Esophagus (tissue), 2 donors: ENCODE measurements around the gene PDE8A. TPM values are rescaled to one million over a fixed set of nuclear protein-coding genes. Genes with fewer than 3 reads are reported as not detected.

Experiments used
- H3K27ac ChIP-seq, 2 donors: one replicate each; pipeline ENCODE4 v1.5.1; 2013; ENCODE audit warnings: low read depth in 2 of 2, mild to moderate bottlenecking in 2 of 2, inconsistent platforms in 1 of 2, low read length in 1 of 2, moderate library complexity in 1 of 2
- H3K27me3 ChIP-seq, 2 donors: one replicate each; pipeline ENCODE4 v1.6.1; 2013; ENCODE audit warnings: low read length in 2 of 2, control low read depth in 1 of 2, mild to moderate bottlenecking in 1 of 2; ENCODE audit not compliant: insufficient read depth in 2 of 2, control insufficient read depth in 1 of 2
- H3K36me3 ChIP-seq, 2 donors: one replicate each; pipeline ENCODE4 v1.6.1; 2013; ENCODE audit warnings: low read length in 1 of 2; ENCODE audit not compliant: control insufficient read depth in 2 of 2, insufficient read depth in 2 of 2
- H3K4me1 ChIP-seq, 2 donors: one replicate each; pipeline ENCODE4 v1.6.1; 2013; ENCODE audit warnings: low read length in 1 of 2; ENCODE audit not compliant: control insufficient read depth in 2 of 2, insufficient read depth in 2 of 2
- H3K4me3 ChIP-seq, 2 donors: one replicate each; pipeline ENCODE4 v1.5.1; 2013; ENCODE audit warnings: low read length in 2 of 2, mild to moderate bottlenecking in 2 of 2, low read depth in 1 of 2, moderate library complexity in 1 of 2
- H3K9me3 ChIP-seq, 2 donors: one replicate each; pipeline ENCODE4 v1.6.1; 2013; ENCODE audit warnings: mild to moderate bottlenecking in 2 of 2, low read depth in 1 of 2, low read length in 1 of 2, moderate library complexity in 1 of 2; ENCODE audit not compliant: control insufficient read depth in 2 of 2, insufficient read depth in 1 of 2
- WGBS, 2 donors: extraction: QIAGEN DNeasy Blood & Tissue Kit; methylation state at CpG; one replicate each; pipeline ENCODE4 v1.1.7; 2013; 5-methylcytosine and 5-hydroxymethylcytosine counted together
- polyA plus RNA-seq, 2 donors: library from polyadenylated mRNA; stranded (reverse); fragments of 200-250 nt; gene quantifications; one replicate each; pipeline ENCODE4 v1.2.3, GENCODE V29; 2013
- donor health status: healthy with polysubstance abuse.
- donor health status: Bipolar disorder and iron deficiency.

Gene PDE8A
- polyA plus RNA-seq, 2 donors, result 6.6 to 10.1 TPM

GRCh38 chr15:85016275-85016674, 34.6 kb downstream of the PDE8A start:
- Histone ChIP-seq H3K36me3 (no peaks in the 10 kb centered on the region), H3K4me1 (no peaks in the 10 kb centered on the region), H3K9me3 (no peaks in the 10 kb centered on the region), H3K4me3 (no peak overlapping the region), H3K27ac (no peak overlapping the region), H3K27me3 (no peaks in the 10 kb centered on the region)

- Histone ChIP-seq H3K27me3 (no peaks in the 10 kb centered on the region), H3K36me3 (no peaks in the 10 kb centered on the region), H3K4me1 (no peaks in the 10 kb centered on the region), H3K9me3 (no peaks in the 10 kb centered on the region), H3K4me3 (no peak overlapping the region), H3K27ac (no peak overlapping the region)
- whole genome bisulfite sequencing, 2 donors, result 51 to 77% methylated on average over 15 of the region's 15 CpGs
Observed at GRCh38 chr15:85019815-85020590, 38.3 kb downstream of the PDE8A start.

DNA sequence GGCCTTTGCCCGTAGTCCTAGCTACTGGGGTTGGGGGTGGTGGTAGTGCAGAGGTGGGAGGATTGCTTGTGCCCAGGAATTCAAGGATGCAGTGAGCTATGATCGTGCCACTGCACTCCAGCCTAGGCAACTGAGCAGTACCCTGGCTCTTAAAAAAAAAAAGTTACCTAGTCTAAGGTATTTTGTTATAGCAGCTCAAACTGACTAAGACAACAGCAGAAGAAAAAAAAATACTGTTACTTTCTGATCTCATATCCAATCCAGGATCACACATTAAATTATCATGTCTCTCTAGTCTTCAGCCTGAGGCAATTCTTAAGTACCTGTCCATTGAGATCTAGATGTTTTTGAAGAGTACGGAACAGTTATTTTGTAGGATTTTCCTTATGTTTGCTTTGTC, 39.8 kb downstream of the PDE8A start:
- Histone ChIP-seq H3K36me3 (no peaks in the 10 kb centered on the region), H3K27me3 (no peaks in the 10 kb centered on the region), H3K4me3 (no peak overlapping the region), H3K9me3 (no peaks in the 10 kb centered on the region), H3K4me1 (no peaks in the 10 kb centered on the region), H3K27ac (no peak overlapping the region)
- 91 to 94% methylated on average over 3 of the region's 3 CpGs for WGBS, 2 donors

DNA sequence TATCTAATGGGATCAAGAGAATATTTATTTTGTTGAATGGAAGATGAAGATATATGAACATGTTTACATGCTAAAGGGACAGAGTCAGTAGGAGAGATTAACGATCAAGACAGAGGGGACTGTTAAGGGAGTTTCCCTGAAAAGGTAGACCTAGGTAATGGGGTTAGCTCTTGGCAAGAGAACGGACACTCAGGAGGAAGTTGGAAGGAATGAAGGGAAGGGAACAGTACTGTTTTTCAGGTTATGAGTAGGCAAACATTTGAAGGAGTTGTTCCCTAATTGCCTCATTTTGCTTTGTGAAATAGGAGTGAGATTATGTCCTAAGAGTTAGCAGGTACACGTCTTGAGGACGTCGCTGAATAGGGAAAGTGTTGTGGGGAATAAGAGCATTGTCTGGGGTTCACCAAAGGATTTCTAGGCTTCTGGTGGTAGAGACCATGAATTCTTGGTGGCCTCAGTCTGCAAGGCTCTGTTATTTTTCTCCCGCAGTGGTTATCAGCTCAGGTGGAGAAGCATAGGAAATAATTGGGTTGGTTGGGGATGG, 41.3 kb downstream of the PDE8A start:
- no peaks in the 10 kb centered on the region for H3K36me3 ChIP-seq
- H3K4me1 ChIP-seq, result no peaks in the 10 kb centered on the region
- H3K27me3 ChIP-seq, result no peaks in the 10 kb centered on the region
- WGBS, 2 donors, result 70 to 73% methylated on average over 6 of the region's 6 CpGs
- no peak overlapping the region for H3K4me3 ChIP-seq
- H3K9me3 ChIP-seq, result no peaks in the 10 kb centered on the region
- no peak overlapping the region for H3K27ac ChIP-seq

DNA sequence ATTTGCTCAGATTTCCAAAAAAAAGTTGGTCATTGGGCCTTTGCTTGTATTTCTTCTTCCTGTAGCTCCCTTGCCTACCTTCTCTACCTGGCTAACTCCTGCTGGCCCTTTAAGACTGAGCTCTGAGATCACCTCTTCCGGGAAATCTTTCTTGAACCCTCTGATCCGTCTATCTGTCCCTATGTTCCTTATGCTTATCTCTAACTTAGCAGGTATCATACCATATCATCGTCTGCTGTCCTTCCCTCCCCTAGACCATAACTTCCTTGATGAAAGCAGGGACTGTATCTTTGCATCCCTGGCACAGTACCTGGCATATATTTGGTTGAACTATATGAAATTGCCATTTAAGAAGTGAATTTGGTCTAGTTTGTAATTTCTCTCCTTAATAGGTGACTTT, 42.3 kb downstream of the PDE8A start:
- H3K4me1 ChIP-seq, result no peaks in the 10 kb centered on the region
- H3K27me3 ChIP-seq, result no peaks in the 10 kb centered on the region
- H3K4me3 ChIP-seq, result no peak overlapping the region
- H3K9me3 ChIP-seq, result no peaks in the 10 kb centered on the region
- 80 to 88% methylated on average over 3 of the region's 3 CpGs for WGBS, 2 donors
- H3K27ac ChIP-seq, result no peak overlapping the region
- H3K36me3 ChIP-seq, result no peaks in the 10 kb centered on the region

DNA sequence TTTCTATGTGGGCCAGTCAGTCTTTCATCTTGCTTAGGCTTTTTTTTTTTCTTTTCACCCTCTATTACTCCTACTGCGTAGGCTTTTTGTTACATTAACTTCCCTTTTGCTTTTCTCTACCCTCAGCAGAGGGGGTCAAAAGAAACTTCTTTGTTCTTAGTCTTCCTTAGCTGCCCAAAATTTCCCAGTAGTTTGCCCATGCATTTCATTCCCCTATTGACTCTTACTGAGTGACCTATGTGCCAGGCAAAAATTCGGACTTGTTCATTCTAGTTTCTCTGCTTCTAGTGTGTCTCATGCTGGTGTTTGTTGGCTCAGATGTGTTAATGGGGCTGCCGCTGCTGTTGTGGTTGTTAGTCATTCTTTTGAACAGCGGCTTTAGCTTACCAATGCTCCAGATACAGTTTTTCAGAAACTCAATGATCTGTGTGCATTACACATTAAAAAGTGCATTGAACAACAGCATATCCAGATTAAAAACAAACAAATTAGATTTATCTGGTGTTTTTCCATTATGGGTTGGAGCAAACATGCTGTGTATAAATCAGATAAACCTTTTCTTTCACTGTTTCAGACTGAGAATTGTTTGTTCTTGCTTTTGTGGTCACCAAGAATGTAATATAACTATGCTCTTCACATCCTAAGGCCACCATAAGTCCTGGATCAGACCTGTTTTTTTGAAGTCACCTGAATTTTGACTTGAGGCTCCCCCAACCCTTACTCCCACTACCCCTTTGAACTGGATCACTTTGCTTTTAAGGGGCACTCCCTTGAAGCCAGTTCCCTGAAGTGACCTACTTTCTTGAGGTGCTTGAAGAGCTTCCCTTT, 43.1 kb downstream of the PDE8A start:
- Histone ChIP-seq H3K36me3 (no peaks in the 10 kb centered on the region), H3K4me1 (no peaks in the 10 kb centered on the region), H3K4me3 (no peak overlapping the region), H3K27ac (no peak overlapping the region), H3K9me3 (no peaks in the 10 kb centered on the region), H3K27me3 (no peaks in the 10 kb centered on the region)
- WGBS, 2 donors, result 54 to 59% methylated on average over 4 of the region's 4 CpGs

- 69 to 83% methylated on average over 4 of the region's 4 CpGs for WGBS, 2 donors
- H3K4me3 ChIP-seq, result no peak overlapping the region
- no peaks in the 10 kb centered on the region for H3K4me1 ChIP-seq
Observed at GRCh38 chr15:85025516-85026251, 44.0 kb downstream of the PDE8A start.

DNA sequence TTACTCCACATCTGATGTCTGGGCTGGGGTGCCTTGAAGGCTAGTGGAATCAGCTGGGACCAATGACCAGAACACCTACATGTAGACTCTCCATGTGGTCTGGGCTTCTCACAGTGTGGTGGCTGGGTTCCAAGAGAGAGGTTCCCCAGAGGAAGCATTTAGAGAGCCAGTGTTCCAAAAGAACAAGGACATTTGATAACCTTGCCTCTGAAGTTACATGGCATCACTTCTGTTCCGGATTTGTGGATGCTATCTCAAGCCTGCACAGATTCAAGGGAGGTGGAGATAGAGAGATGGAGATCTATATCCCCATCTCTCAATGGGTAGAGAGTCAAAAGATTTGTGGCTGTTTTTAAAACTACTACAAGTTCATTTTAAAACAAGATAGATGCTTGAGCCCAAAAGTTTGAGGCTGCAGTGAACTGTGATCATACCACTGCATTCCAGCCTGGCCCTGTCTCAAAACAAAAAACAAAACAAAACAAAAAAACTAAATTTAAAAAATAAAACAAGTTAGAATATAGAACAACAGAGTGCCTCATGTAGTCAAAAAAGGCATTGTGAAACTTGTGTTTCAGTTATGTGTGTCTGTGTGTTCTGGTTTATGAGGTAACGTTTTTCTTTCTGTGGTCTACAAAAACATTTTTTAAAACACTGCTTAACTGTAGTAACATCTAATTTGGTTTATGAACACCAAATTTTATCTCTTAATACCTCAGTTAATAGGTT, 44.8 kb downstream of the PDE8A start:
- no peak overlapping the region for H3K27ac ChIP-seq
- no peak overlapping the region for H3K4me3 ChIP-seq
- H3K4me1 ChIP-seq, result no peaks in the 10 kb centered on the region
- no peaks in the 10 kb centered on the region for H3K9me3 ChIP-seq
- H3K36me3 ChIP-seq, result no peaks in the 10 kb centered on the region
- whole genome bisulfite sequencing, 2 donors, result 57 to 71% methylated on average over 2 of the region's 2 CpGs
- H3K27me3 ChIP-seq, result no peaks in the 10 kb centered on the region

More at GRCh38 chr15:85025516-85026251, 44.0 kb downstream of the PDE8A start:
- Histone ChIP-seq H3K27ac (no peak overlapping the region), H3K27me3 (no peaks in the 10 kb centered on the region), H3K9me3 (no peaks in the 10 kb centered on the region), H3K36me3 (no peaks in the 10 kb centered on the region)

DNA sequence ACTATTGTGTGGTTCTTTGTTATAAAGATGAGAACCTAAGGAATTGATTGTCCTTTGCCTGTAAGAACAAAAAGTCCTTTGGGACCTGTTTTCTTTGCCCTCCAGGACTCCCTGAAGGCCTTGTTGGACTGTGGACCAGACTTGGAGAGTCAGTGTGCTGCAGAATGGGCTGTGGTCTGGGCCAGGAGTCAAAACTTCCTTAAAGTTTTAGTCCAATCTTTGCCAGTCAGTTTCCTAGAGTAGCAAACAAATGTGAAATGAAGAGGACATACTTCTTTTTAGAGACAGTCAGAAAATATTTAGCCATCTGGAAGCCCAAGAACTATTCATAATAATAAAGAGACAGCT, 45.4 kb downstream of the PDE8A start:
- no peaks in the 10 kb centered on the region for H3K9me3 ChIP-seq
- H3K36me3 ChIP-seq, result no peaks in the 10 kb centered on the region
- H3K27ac ChIP-seq, result no peak overlapping the region
- H3K27me3 ChIP-seq, result no peaks in the 10 kb centered on the region
- no peak overlapping the region for H3K4me3 ChIP-seq
- no peaks in the 10 kb centered on the region for H3K4me1 ChIP-seq
